GM12878 (cell line): ENCODE measurements around the gene MIOS. TPM values are rescaled to one million over a fixed set of nuclear protein-coding genes. Genes with fewer than 3 reads are reported as not detected.

Source experiments
- ATAC-seq: fragments of 200-7000 bp; cut with Tn5 transposase; 3 replicates; pipeline ENCODE4 v1.9.1; 2020; ENCODE audit warnings: mild to moderate bottlenecking, moderate library complexity
- BruUV-seq: library from RNA; stranded (reverse); fragments of 400-500 nt; replicated peaks from 2 replicates; lab custom pipeline; 2021; lab: Mats Ljungman, UMichigan
- CTCF ChIA-PET: fragments of 300-600 bp; sonication (Branson Sonifier 250); formaldehyde crosslinking; extraction: SDS; loops from one replicate; lab custom pipeline; 2021; ENCODE audit warnings: inconsistent platforms; lab: Yijun Ruan, JAX
- POLR2A ChIA-PET: fragments of 350-600 bp; formaldehyde crosslinking; extraction: SDS; loops from one replicate; lab custom pipeline; 2021; ENCODE audit warnings: inconsistent platforms; lab: Charles Lee
- RAD21 ChIA-PET: fragments of 300-600 bp; sonication (Branson Sonifier 250); formaldehyde crosslinking; loops from one replicate; lab custom pipeline; 2023; ENCODE audit warnings: antibody characterized with exemption; ENCODE audit not compliant: unreplicated experiment; lab: Charles Lee
- SMC1A ChIA-PET: fragments of 300-600 bp; sonication (Branson Sonifier 250); formaldehyde crosslinking; loops from one replicate; lab custom pipeline; 2023; ENCODE audit not compliant: unreplicated experiment, uncharacterized antibody; lab: Charles Lee
- DNase-seq: peaks from one replicate; pipeline ENCODE4 v3.0.0-alpha.2; 2011; ENCODE audit warnings: low read depth, low spot score
- FAIRE-seq: peaks from 3 replicates; lab custom pipeline; 2011; peaks lifted over from hg19 to GRCh38; lab: Jason Lieb, UNC
- H2AFZ ChIP-seq: 2 replicates; pipeline ENCODE4 v1.6.0; 2011; ENCODE audit warnings: low read depth, low read length, control low read depth; ENCODE audit not compliant: control insufficient read depth
- H3K27ac ChIP-seq: 2 replicates; pipeline ENCODE4 v1.5.1; 2011; ENCODE audit warnings: control low read depth; ENCODE audit not compliant: control insufficient read depth, insufficient read depth
- H3K27me3 ChIP-seq, 2 experiments: replicated peaks in 1 of 2; 2 replicates each; pipeline versions ENCODE4 v1.6.0 to v1.6.1; 2011; ENCODE audit warnings: low read length in 1 of 2; ENCODE audit not compliant: control insufficient read depth in 2 of 2, insufficient read depth in 2 of 2
- H3K36me3 ChIP-seq, 2 experiments: 2 replicates each; pipeline ENCODE4 v1.5.1; 2011; ENCODE audit warnings: low read length in 1 of 2; ENCODE audit not compliant: control insufficient read depth in 2 of 2, insufficient read depth in 2 of 2
- H3K4me1 ChIP-seq: 2 replicates; pipeline ENCODE4 v1.6.1; 2011; ENCODE audit warnings: mild to moderate bottlenecking, low read length, moderate library complexity, mixed read lengths; ENCODE audit not compliant: control insufficient read depth, insufficient read depth
- H3K4me2 ChIP-seq: 2 replicates; pipeline ENCODE4 v1.6.0; 2011; ENCODE audit warnings: control low read depth; ENCODE audit not compliant: control insufficient read depth, insufficient read depth
- H3K4me3 ChIP-seq: fragments of 200-600 bp; sonication (generic); 2 replicates; pipeline ENCODE4 v1.5.1; 2016
- H3K79me2 ChIP-seq: 2 replicates; pipeline ENCODE4 v1.6.0; 2011; ENCODE audit warnings: low read length; ENCODE audit not compliant: control insufficient read depth, insufficient read depth
- H3K9ac ChIP-seq: 2 replicates; pipeline ENCODE4 v1.8.0; 2011; ENCODE audit warnings: low read length, control low read depth, mixed read lengths; ENCODE audit not compliant: control insufficient read depth, insufficient read depth
- H3K9me3 ChIP-seq: replicated peaks from 3 replicates; pipeline ENCODE4 v1.5.1; 2011; ENCODE audit warnings: mild to moderate bottlenecking, low read length; ENCODE audit not compliant: control insufficient read depth, insufficient read depth
- H4K20me1 ChIP-seq: 2 replicates; pipeline ENCODE4 v1.6.0; 2011; ENCODE audit not compliant: control insufficient read depth, insufficient read depth
- ATF7 ChIP-seq: fragments of 450-650 bp; IDR thresholded peaks from 2 replicates; pipeline ENCODE4 v1.6.1; 2016; ENCODE audit warnings: low read depth, mild to moderate bottlenecking
- CBFB ChIP-seq: IDR thresholded peaks from 2 replicates; pipeline ENCODE4 v1.6.1; 2016; ENCODE audit warnings: antibody characterized with exemption, low read depth
- NR2C1 ChIP-seq: fragments of 450-650 bp; IDR thresholded peaks from 2 replicates; pipeline ENCODE4 v1.6.1; 2017; ENCODE audit warnings: antibody characterized with exemption, mild to moderate bottlenecking, moderate library complexity
- SIN3A ChIP-seq: IDR thresholded peaks from 2 replicates; pipeline ENCODE4 v1.6.1; 2012; ENCODE audit warnings: low read depth, low read length, improper control_type of control experiment
- WGBS: methylation state at CpG from one replicate; pipeline ENCODE4 v1.1.6; 2016; ENCODE audit warnings: low lambda C conversion rate; ENCODE audit not compliant: insufficient replicate concordance, insufficient coverage; ENCODE audit errors: missing lambda C conversion rate; 5-methylcytosine and 5-hydroxymethylcytosine counted together
- in situ Hi-C: fragments of 300-500 bp; cut with MboI; formaldehyde crosslinking; loops from 9 replicates; pipeline ENCODE4 v1.14.3; 2018; ENCODE audit warnings: mixed read lengths
- intact Hi-C: fragments of 100-400 bp; cut with micrococcal nuclease; formaldehyde crosslinking; loops from one replicate; pipeline ENCODE4 v1.14.2; 2022; ENCODE audit not compliant: unreplicated experiment
- polyA plus RNA-seq, 11 experiments: library from polyadenylated mRNA; depleted of rRNA in 4 of 11; unstranded in 6 of 11; stranded (reverse) in 5 of 11; fragments of >200 nt; fragmentation: Nextera tagmentation in 4 of 11; fragmentation: Illumina TruSeq in 1 of 11; extraction: Ambion mirVana in 4 of 11; extraction: Trizol in 1 of 11; gene quantifications; 1 replicate in 1 of 11; 2 replicates in 10 of 11; pipeline versions ENCODE4 v1.2.1 to v1.2.3, GENCODE V29; 2011 to 2016; ENCODE audit warnings: inconsistent platforms in 2 of 11, missing spikeins in 2 of 11, low read depth in 1 of 11
- total RNA-seq, 4 experiments: library from RNA; depleted of rRNA in 3 of 4; stranded (reverse); fragments of >200 nt in 3 of 4; fragmentation: Illumina TruSeq in 1 of 4; extraction: Trizol in 1 of 4; gene quantifications; 2 replicates each; pipeline versions ENCODE4 v1.2.1 to v1.2.3, GENCODE V29; 2013 to 2021
- TF ChIP-seq, protein P1 (sequence below): fragments of 450-650 bp; IDR thresholded peaks from 2 replicates; pipeline ENCODE4 v1.6.1; 2018; ENCODE audit warnings: mild to moderate bottlenecking, low read depth, moderate library complexity; ENCODE audit not compliant: partially characterized antibody
- TF ChIP-seq, protein P2 (sequence below): IDR thresholded peaks from 2 replicates; pipeline ENCODE4 v1.6.1; 2012; ENCODE audit warnings: low read depth, low read length, improper control_type of control experiment
- TF ChIP-seq, protein P3 (sequence below): IDR thresholded peaks from 2 replicates; pipeline ENCODE4 v1.6.1; 2011; ENCODE audit warnings: borderline replicate concordance, low read depth, mild to moderate bottlenecking, moderate library complexity, low read length; ENCODE audit not compliant: insufficient read depth, poor library complexity, severe bottlenecking
- TF ChIP-seq, protein P4 (sequence below): IDR thresholded peaks from 2 replicates; pipeline ENCODE4 v1.6.1; 2012; ENCODE audit warnings: low read depth, low read length, improper control_type of control experiment

Gene MIOS
- total and polyA plus RNA-seq, 10 of the 15 experiments (the other 5 are each of a cell fraction or from before 2014, with no cell fraction given): 13.1 to 94.9 (median 54.2) TPM

DNA sequence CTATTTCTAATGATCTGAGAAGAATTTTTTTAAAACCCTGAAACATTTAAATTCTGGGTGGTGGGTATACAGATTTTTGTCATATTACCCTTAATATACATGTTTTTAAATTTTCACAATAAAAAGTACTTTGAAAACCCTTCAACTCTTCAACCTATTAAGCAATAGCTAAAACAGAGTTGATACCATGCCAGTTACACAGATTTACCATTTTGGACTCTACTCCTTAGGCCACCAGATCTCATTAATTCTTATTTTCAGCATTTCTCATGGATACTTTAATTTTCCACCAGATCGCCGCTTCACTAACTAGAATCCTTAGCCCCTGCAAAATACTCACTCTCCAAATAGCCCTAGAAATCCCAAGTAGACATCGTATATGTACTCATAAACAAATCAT is 18.3 kb upstream of the MIOS start (continued):
- TF ChIP-seq, protein P1, sequence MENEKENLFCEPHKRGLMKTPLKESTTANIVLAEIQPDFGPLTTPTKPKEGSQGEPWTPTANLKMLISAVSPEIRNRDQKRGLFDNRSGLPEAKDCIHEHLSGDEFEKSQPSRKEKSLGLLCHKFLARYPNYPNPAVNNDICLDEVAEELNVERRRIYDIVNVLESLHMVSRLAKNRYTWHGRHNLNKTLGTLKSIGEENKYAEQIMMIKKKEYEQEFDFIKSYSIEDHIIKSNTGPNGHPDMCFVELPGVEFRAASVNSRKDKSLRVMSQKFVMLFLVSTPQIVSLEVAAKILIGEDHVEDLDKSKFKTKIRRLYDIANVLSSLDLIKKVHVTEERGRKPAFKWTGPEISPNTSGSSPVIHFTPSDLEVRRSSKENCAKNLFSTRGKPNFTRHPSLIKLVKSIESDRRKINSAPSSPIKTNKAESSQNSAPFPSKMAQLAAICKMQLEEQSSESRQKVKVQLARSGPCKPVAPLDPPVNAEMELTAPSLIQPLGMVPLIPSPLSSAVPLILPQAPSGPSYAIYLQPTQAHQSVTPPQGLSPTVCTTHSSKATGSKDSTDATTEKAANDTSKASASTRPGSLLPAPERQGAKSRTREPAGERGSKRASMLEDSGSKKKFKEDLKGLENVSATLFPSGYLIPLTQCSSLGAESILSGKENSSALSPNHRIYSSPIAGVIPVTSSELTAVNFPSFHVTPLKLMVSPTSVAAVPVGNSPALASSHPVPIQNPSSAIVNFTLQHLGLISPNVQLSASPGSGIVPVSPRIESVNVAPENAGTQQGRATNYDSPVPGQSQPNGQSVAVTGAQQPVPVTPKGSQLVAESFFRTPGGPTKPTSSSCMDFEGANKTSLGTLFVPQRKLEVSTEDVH: no peak
- TF ChIP-seq CBFB: no peak
- no peak for TF ChIP-seq SIN3A
- TF ChIP-seq, protein P2, sequence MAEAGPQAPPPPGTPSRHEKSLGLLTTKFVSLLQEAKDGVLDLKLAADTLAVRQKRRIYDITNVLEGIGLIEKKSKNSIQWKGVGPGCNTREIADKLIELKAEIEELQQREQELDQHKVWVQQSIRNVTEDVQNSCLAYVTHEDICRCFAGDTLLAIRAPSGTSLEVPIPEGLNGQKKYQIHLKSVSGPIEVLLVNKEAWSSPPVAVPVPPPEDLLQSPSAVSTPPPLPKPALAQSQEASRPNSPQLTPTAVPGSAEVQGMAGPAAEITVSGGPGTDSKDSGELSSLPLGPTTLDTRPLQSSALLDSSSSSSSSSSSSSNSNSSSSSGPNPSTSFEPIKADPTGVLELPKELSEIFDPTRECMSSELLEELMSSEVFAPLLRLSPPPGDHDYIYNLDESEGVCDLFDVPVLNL: no peak

DNA sequence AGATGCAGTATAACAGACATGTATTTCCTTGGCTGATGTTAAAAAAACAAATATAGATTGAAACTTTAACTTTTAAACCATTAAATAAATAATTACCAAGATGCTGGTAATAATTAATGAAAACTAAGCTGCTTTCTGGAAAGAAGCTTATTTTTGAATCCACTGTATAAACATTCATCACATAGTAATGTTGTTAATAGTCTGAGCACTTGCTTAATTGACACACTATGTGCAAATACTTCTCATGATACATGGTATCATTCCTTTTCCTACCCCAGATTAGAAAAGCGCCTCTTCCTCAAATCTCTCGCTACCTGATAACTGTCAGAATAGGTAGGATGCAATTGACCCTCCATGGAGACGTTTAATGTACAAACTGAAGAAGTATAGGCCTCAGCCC is 16.0 kb upstream of the MIOS start:
- ATAC-seq (no peak), DNase-seq (no peak), FAIRE-seq (no peak)
- Histone ChIP-seq H3K27me3 (no peaks in the 10 kb centered on the region), H4K20me1 (no peaks in the 10 kb centered on the region), H3K4me1 (no peaks in the 10 kb centered on the region), H3K4me2 (no peak overlapping the region), H3K27ac (no peak overlapping the region), H3K9ac (no peak overlapping the region), H3K36me3 (no peaks in the 10 kb centered on the region), H3K9me3 (no peaks in the 10 kb centered on the region), H3K79me2 (no peaks in the 10 kb centered on the region), H3K4me3 (no peak overlapping the region), H2AFZ (no peak overlapping the region)
- BruUV-seq: no TSS peak
- WGBS: 63% methylated on average over 3 of the region's 3 CpGs
- intact Hi-C loops: no loop called here
- in situ Hi-C loops: no loop called here
- ChIA-PET POLR2A (no interaction called here), CTCF (interaction anchor here (0.7 to 1.3 kb wide), 4 partner anchors 9 to 745 kb away, joined by 3 to 5 read pairs (median 4); partner anchors contain the start of gene C1GALT1), SMC1A (interaction anchor here (0.8 to 1.4 kb wide), 8 partner anchors 10 to 745 kb away, joined by 3 to 5 read pairs (median 4); partner anchors contain the start of gene MIOS), RAD21 (no interaction called here)
- TF ChIP-seq NR2C1: no peak
- TF ChIP-seq, protein P3, sequence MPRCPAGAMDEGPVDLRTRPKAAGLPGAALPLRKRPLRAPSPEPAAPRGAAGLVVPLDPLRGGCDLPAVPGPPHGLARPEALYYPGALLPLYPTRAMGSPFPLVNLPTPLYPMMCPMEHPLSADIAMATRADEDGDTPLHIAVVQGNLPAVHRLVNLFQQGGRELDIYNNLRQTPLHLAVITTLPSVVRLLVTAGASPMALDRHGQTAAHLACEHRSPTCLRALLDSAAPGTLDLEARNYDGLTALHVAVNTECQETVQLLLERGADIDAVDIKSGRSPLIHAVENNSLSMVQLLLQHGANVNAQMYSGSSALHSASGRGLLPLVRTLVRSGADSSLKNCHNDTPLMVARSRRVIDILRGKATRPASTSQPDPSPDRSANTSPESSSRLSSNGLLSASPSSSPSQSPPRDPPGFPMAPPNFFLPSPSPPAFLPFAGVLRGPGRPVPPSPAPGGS: no peak
- TF ChIP-seq, protein P1: no peak
- TF ChIP-seq ATF7: no peak
- TF ChIP-seq, protein P4, sequence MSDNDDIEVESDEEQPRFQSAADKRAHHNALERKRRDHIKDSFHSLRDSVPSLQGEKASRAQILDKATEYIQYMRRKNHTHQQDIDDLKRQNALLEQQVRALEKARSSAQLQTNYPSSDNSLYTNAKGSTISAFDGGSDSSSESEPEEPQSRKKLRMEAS: no peak
